OCI-LY3 (cell line): Measurements from ENCODE around the gene TNFRSF18.

Source experiments
- CTCF ChIP-seq: fragments of 200-600, 300-600 bp; sonication (generic); IDR thresholded peaks from 2 replicates; pipeline ENCODE4 v1.5.1; 2014; ENCODE audit warnings: antibody characterized with exemption, low read length, low read depth
- EZH2phosphoT487 ChIP-seq: fragments of 200-600 bp; shearing (Covaris generic); IDR thresholded peaks from 2 replicates; pipeline ENCODE4 v1.6.1; 2018; ENCODE audit warnings: antibody characterized with exemption, mixed run types, low read depth

GRCh38 chr1:1207571-1207892, 1.1 kb upstream of the TNFRSF18 start:
- TF ChIP-seq CTCF (no peak), EZH2phosphoT487 (no peak)
